PC-3 (cell line): ENCODE measurements around the gene UGT1A5.

Experiments
- EZH2phosphoT487 ChIP-seq: fragments of 300-600 bp; sonication (generic); IDR thresholded peaks from 2 replicates; pipeline ENCODE4 v1.6.1; 2018; ENCODE audit warnings: mild to moderate bottlenecking, antibody characterized with exemption, low read length, borderline replicate concordance
- TF ChIP-seq, protein P1 (sequence below): fragments of 300-600 bp; sonication (generic); conservative IDR thresholded peaks from 2 replicates; pipeline ENCODE4 v1.5.1; 2017; ENCODE audit warnings: antibody characterized with exemption, low read depth, mild to moderate bottlenecking, low read length

DNA sequence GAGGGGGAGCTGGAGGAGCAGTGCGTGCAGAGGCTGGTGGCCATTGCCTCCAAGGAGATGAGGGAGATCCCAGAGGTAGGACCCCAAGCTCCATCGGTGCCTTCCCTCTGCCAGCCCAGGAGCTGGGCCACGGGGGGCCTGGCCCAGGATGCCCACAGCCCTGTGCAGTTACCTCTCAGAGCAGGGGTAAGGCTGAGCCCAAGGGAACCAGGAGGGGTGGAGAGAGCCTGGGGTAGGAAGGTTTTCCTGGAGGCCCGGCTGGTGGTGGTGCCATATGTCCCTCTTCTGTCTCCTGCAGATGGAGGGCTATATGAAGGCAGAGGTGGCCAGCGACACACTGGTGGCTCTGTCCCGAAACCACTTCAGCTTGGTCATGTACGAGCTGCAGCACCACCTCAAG lies 76.8 kb downstream of the UGT1A5 start:
- TF ChIP-seq, protein P1, sequence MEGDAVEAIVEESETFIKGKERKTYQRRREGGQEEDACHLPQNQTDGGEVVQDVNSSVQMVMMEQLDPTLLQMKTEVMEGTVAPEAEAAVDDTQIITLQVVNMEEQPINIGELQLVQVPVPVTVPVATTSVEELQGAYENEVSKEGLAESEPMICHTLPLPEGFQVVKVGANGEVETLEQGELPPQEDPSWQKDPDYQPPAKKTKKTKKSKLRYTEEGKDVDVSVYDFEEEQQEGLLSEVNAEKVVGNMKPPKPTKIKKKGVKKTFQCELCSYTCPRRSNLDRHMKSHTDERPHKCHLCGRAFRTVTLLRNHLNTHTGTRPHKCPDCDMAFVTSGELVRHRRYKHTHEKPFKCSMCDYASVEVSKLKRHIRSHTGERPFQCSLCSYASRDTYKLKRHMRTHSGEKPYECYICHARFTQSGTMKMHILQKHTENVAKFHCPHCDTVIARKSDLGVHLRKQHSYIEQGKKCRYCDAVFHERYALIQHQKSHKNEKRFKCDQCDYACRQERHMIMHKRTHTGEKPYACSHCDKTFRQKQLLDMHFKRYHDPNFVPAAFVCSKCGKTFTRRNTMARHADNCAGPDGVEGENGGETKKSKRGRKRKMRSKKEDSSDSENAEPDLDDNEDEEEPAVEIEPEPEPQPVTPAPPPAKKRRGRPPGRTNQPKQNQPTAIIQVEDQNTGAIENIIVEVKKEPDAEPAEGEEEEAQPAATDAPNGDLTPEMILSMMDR, result no peak
- no peak for TF ChIP-seq EZH2phosphoT487
